Measurements from ENCODE around the gene TBX1. TPM values are rescaled to one million over a fixed set of nuclear protein-coding genes. Genes with fewer than 3 reads are reported as not detected.

TBX1 gene
- total RNA-seq, 2 donors from 2014 or later, result 7.5 to 8.1 TPM

DNA sequence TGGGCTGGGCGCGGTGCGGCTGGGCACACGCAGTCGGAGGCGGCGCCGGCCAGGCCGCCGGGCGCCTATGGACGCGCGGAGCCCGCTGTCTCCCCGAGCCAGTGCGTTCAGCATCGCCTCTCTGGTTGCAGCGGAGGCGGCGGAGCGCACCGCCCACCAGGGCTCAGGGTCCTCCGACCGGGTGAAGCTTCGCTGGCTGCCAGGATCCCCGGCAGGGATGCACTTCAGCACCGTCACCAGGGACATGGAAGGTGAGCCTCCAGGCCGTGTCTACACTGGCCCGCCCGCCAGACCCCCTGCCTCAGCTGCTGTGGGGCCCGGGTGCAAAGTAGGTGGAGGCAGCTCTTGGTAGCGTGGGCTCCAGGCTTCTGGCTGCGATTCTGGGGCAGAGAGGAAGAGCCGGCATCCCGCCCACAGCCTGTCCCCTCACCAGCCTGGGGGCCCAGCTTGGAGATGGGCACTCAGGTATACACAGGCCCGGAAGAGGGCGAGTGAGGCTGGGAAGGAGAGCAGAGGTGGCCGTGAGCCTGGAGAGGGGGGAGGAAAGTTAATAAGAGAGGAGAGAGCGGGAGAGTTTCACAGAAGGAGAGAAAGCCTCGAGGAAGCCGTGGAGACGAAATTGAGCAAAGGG lies 1.0 kb upstream of the TBX1 start:
- intact Hi-C loops (cut with DNase I), result no loop called here
- no peak for DNase-seq (ENCODE audit: low spot score)

DNA sequence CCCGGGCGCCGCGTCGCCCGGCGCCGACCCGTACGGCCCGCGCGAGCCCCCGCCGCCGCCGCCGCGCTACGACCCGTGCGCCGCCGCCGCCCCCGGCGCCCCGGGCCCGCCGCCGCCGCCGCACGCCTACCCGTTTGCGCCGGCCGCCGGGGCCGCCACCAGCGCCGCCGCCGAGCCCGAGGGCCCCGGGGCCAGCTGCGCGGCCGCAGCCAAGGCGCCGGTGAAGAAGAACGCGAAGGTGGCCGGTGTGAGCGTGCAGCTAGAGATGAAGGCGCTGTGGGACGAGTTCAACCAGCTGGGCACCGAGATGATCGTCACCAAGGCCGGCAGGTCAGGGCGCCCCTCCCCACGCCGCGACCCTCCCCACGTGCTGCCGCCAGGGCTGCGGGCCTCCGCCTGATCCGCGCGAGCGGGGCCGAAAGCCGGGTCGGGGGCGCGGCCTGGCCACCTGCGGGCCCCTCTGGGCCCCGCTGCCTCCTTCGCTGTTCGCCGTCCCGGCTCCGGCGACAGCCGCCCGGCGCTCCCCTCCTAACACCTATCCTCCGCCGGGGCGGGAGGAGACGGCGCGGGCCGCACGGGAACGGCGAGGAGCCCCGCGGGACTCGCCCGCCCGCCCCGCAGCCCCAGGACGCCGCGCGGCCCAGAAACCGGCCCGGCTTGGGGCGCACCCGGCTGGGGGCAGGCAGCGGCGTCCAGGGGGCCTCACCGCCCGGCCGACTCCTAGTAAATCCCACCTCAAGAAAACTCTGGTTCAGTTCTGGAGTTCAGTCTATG lies 560 bp downstream of the TBX1 start:
- intact Hi-C loops (cut with DNase I), result no loop called here
- no peak for DNase-seq (ENCODE audit: low spot score)

GRCh38 chr22:19761725-19762567 lies 1.4 kb downstream of the TBX1 start:
- no peak for DNase-seq (ENCODE audit: low spot score)
- intact Hi-C loops (cut with DNase I), result no loop called here

- intact Hi-C loops (cut with DNase I), result no loop called here
- no peak for DNase-seq (ENCODE audit: low spot score)
Observed at GRCh38 chr22:19762568-19763457, 2.2 kb downstream of the TBX1 start.

DNA sequence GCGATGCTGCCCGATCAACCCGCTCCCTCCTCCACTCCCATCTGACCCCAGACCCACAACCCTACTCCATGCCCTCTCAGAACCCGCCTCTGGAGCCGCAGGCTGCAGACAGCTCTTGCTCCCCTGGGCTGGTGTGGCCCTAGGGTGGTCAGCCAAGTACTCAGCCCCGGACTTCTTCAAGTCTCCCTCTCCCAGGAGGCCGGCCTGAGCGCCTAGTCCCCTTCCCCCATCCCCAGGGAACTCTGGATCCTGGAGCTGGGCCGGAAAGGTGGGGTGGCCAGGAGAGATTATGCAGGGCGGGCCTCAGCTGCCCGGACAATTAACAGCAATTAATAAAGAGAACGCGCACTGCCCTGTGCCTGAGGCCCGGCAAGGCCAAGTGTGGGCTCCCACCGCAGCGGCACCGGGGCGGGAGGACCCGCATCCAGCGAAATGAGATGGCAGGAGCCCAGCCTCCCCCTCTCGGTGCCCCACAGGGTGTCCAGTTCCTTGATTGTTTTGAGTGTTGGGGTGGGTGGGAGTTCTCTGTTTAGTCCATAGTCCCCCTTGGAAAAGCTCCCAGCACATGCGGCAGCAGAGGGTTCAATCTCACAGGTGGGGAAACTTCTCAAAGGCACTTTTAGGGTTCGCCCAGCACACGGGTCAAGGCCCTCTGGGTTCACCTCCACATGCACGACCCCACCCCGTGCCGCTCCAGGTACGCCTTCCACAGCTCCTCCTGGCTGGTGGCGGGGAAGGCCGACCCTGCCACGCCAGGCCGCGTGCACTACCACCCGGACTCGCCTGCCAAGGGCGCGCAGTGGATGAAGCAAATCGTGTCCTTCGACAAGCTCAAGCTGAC lies 3.1 kb downstream of the TBX1 start:
- intact Hi-C loops (cut with DNase I), result no loop called here
- DNase-seq (ENCODE audit: low spot score), result no peak

GRCh38 chr22:19764299-19764593 lies 3.7 kb downstream of the TBX1 start:
- DNase-seq (ENCODE audit: low spot score), result no peak
- intact Hi-C loops (cut with DNase I), result no loop called here

DNA sequence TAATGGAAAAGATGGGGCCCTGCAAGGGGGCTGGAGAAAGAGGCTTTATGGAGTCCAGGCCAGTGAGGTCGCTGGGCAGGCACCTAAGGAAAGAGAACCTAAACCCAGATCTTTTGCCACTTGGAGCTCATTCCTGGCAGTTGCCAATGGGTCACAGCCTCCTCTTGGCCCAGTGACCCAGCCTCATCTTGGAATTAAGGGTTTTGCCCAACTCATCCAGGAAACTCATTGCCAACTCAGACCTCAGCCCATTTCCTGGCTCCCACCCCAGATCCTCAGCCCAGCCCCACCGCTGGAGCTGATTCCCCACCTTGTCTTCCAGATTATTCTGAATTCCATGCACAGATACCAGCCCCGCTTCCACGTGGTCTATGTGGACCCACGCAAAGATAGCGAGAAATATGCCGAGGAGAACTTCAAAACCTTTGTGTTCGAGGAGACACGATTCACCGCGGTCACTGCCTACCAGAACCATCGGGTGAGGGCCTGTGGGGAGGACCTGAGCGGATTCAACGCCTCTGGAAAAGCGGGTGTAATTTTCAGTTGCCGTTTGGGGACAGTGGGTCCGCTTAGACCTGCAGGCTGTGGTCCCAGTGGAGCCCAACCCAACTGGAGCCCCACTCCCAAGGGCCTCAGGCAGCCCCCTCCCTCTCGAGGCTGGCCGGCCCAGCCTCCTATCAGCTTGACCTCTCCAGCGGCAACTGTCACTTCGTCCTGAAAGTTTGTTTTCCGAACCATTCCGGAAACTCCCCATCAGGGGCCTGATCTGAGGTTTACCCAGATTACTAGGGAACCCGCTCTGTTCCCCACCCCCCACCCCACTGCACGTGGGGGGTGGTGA lies 4.3 kb downstream of the TBX1 start:
- intact Hi-C loops (cut with DNase I), result loop anchor here in 1 of 2 donors (1.0 kb wide), 1 partner anchor 24 kb away; no protein-coding TSS in a partner anchor
- no peak for DNase-seq (ENCODE audit: low spot score)

GRCh38 chr22:19765477-19766239 lies 5.1 kb downstream of the TBX1 start:
- no peak for DNase-seq (ENCODE audit: low spot score)

DNA sequence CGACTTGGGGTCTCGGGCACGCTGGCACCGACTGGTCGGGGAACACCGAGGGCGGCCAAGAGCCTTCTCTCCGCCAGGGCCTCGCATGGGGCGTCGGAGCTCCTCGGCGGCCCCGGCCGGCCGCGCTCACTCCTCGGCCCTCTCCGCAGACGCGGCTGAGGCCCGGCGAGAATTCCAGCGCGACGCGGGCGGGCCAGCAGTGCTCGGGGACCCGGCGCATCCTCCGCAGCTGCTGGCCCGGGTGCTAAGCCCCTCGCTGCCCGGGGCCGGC lies 5.6 kb downstream of the TBX1 start:
- DNase-seq (ENCODE audit: low spot score), result no peak
- intact Hi-C loops (cut with DNase I), result no loop called here

More at GRCh38 chr22:19765477-19766239, 5.1 kb downstream of the TBX1 start:
- intact Hi-C loops (cut with DNase I), result loop anchor here in 1 of 2 donors (1.0 kb wide), 1 partner anchor 24 kb away; no protein-coding TSS in a partner anchor

DNA sequence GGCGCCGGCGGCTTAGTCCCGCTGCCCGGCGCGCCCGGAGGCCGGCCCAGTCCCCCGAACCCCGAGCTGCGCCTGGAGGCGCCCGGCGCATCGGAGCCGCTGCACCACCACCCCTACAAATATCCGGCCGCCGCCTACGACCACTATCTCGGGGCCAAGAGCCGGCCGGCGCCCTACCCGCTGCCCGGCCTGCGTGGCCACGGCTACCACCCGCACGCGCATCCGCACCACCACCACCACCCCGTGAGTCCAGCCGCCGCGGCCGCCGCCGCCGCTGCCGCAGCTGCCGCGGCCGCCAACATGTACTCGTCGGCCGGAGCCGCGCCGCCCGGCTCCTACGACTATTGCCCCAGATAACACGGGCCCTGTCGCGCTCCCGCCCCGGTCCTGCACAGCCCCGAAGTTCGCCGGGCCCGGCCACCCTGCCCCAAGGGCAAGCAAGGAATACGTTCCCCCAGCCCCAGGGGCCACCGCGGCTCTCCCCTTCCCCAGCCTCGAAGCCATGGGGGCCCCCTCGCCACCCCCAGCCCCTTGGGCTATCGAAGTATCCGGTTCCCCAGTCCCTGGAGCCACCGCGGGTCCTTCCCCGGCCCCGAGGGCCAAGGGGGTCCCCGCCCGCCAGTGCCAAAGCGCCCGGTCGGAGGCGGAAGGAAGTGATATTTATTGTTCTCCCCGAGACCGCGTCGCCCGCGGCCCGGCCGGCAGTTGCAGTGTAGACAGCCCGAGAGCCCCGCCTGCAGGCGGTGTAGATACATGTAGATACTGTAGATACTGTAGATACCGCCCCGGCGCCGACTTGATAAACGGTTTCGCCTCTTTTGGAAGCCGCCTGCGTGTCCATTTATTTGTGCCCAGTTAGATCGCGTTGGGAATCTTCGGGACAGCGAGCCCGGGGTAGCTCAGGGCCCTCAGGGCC lies 6.2 kb downstream of the TBX1 start:
- DNase-seq (ENCODE audit: low spot score), result peak; percentile 92
- intact Hi-C loops (cut with DNase I), result no loop called here

GRCh38 chr22:19767427-19768341 lies 7.1 kb downstream of the TBX1 start:
- intact Hi-C loops (cut with DNase I), result no loop called here
- peak; percentile 91 for DNase-seq (ENCODE audit: low spot score)

- DNase-seq (ENCODE audit: low spot score), result no peak
- intact Hi-C loops (cut with DNase I), result no loop called here
Observed at GRCh38 chr22:19769393-19769715, 8.8 kb downstream of the TBX1 start.

GRCh38 chr22:19770349-19771220 lies 10.0 kb downstream of the TBX1 start:
- intact Hi-C loops (cut with DNase I), result no loop called here
- peak; percentile 60 for DNase-seq (ENCODE audit: low spot score)

DNA sequence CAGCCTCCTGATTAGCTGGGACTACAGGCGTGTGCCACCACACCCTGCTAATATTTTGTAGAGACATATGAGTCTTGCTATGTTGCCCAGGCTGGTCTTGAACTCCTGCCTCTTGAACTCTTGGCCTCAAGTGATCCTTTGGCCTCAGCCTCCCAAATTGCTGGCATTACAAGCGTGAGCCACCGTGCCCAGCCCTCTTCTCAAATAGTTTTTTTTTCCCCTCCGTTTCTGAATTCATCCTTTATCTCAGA lies 11.8 kb downstream of the TBX1 start:
- intact Hi-C loops (cut with DNase I), result no loop called here
- DNase-seq (ENCODE audit: low spot score), result peak; percentile 26

All from posterior vena cava (tissue), 2 donors.